Activated CD4-positive, alpha-beta T cell treated with anti-CD3 and anti-CD28 coated beads, Interleukin-2, amount 50 U/mL, for 16 hours (primary cell): ENCODE results near the gene GIPC2.
"Not testable (repeated sequence)": the region's sequence is repeated elsewhere in the genome, so short reads cannot be mapped to it uniquely, and the experiment has no call there.

ENCODE experiments used
- DNase-seq: peaks from one replicate; pipeline ENCODE4 v3.0.0-alpha.2; 2020

GIPC2 gene

GRCh38 chr1:78038491-78038939 lies 7.3 kb upstream of the GIPC2 start:
- DNase-seq: no peak

GRCh38 chr1:78040484-78041089 lies 5.2 kb upstream of the GIPC2 start:
- no peak for DNase-seq

GRCh38 chr1:78043436-78043835 lies 2.3 kb upstream of the GIPC2 start:
- DNase-seq: no peak

- DNase-seq: no peak
Measured at GRCh38 chr1:78044796-78045562, 787 bp upstream of the GIPC2 start.

- no peak for DNase-seq
Measured at GRCh38 chr1:78045563-78045925, 222 bp upstream of the GIPC2 start.

GRCh38 chr1:78047106-78047505 lies 1.3 kb downstream of the GIPC2 start:
- DNase-seq: no peak

GRCh38 chr1:78047631-78048030 lies 1.9 kb downstream of the GIPC2 start:
- DNase-seq: no peak

- no peak for DNase-seq
Measured at GRCh38 chr1:78048446-78048845, 2.7 kb downstream of the GIPC2 start.

- no peak for DNase-seq
Measured at GRCh38 chr1:78049396-78049795, 3.6 kb downstream of the GIPC2 start.

GRCh38 chr1:78051005-78051404 lies 5.2 kb downstream of the GIPC2 start:
- DNase-seq: no peak

GRCh38 chr1:78052685-78053405 lies 7.1 kb downstream of the GIPC2 start:
- no peak for DNase-seq

- no peak for DNase-seq
Measured at GRCh38 chr1:78053498-78053897, 7.7 kb downstream of the GIPC2 start.

- no peak for DNase-seq
Measured at GRCh38 chr1:78054559-78054958, 8.8 kb downstream of the GIPC2 start.

- DNase-seq: no peak
Measured at GRCh38 chr1:78054972-78055371, 9.2 kb downstream of the GIPC2 start.

- DNase-seq: no peak
Measured at GRCh38 chr1:78055565-78056132, 9.9 kb downstream of the GIPC2 start.

- DNase-seq: no peak
Measured at GRCh38 chr1:78058670-78059069, 12.9 kb downstream of the GIPC2 start.

- no peak for DNase-seq
Measured at GRCh38 chr1:78060857-78061563, 15.2 kb downstream of the GIPC2 start.

- no peak for DNase-seq
Measured at GRCh38 chr1:78061825-78062523, 16.2 kb downstream of the GIPC2 start.

- not testable (repeated sequence) for DNase-seq
Measured at GRCh38 chr1:78064886-78065285, 19.1 kb downstream of the GIPC2 start.

- no peak for DNase-seq
Measured at GRCh38 chr1:78068681-78069283, 23.0 kb downstream of the GIPC2 start.

- no peak for DNase-seq
Measured at GRCh38 chr1:78069784-78070183, 24.0 kb downstream of the GIPC2 start.

GRCh38 chr1:78070210-78070609 lies 24.4 kb downstream of the GIPC2 start:
- DNase-seq: no peak
